Osteocyte (in vitro differentiated cells): ENCODE results near the gene ZBTB4. TPM values are rescaled to one million over a fixed set of nuclear protein-coding genes. Genes with fewer than 3 reads are reported as not detected.
"Not testable (repeated sequence)": the region's sequence is repeated elsewhere in the genome, so short reads cannot be mapped to it uniquely, and the experiment has no call there.

Experiments used
- DNase-seq: peaks from one replicate; pipeline ENCODE4 v3.0.0; 2021; ENCODE audit warnings: mixed read lengths; ENCODE audit not compliant: unreplicated experiment; ENCODE audit errors: extremely low spot score
- H3K27ac Mint-ChIP-seq: one replicate; pipeline ENCODE4 v1.8.0; 2021; ENCODE audit warnings: mild to moderate bottlenecking, mixed read lengths; ENCODE audit not compliant: unreplicated experiment
- H3K27me3 Mint-ChIP-seq: one replicate; pipeline ENCODE4 v1.8.0; 2021; ENCODE audit warnings: mixed read lengths; ENCODE audit not compliant: unreplicated experiment
- H3K36me3 Mint-ChIP-seq: one replicate; pipeline ENCODE4 v1.8.0; 2021; ENCODE audit warnings: mixed read lengths; ENCODE audit not compliant: unreplicated experiment
- H3K4me1 Mint-ChIP-seq: one replicate; pipeline ENCODE4 v1.8.0; 2021; ENCODE audit warnings: mixed read lengths; ENCODE audit not compliant: unreplicated experiment
- H3K4me3 Mint-ChIP-seq: one replicate; pipeline ENCODE4 v1.8.0; 2021; ENCODE audit warnings: mild to moderate bottlenecking, moderate library complexity, mixed read lengths; ENCODE audit not compliant: unreplicated experiment
- H3K9me3 Mint-ChIP-seq: one replicate; pipeline ENCODE4 v1.8.0; 2021; ENCODE audit warnings: mixed read lengths; ENCODE audit not compliant: unreplicated experiment
- CTCF ChIP-seq: fragments of 200-600 bp; sonication (generic); IDR thresholded peaks from 2 replicates; pipeline ENCODE4 v1.5.0; 2021; ENCODE audit warnings: antibody characterized with exemption, mild to moderate bottlenecking, moderate library complexity
- total RNA-seq: library from RNA; stranded (reverse); gene quantifications from 2 replicates; pipeline ENCODE4 v1.2.1, GENCODE V29; 2021

ZBTB4 gene
- total RNA-seq, 1 donor from 2014 or later = 49.7 TPM

GRCh38 chr17:7484067-7484918, 4.9 kb upstream of the ZBTB4 start, which contains the start of gene POLR2A:
POLR2A (plus strand) TSS chr17:7484366.
- Mint-ChIP-seq H3K27me3 (no peaks in the 10 kb centered on the region), H3K9me3 (no peaks in the 10 kb centered on the region), H3K4me1 (peaks cover 66% of the 10 kb centered on the region), H3K27ac (peak within 1 kb of the TSS; percentile 100), H3K4me3 (peak within 1 kb of the TSS; percentile 91), H3K36me3 (peaks cover 9% of the 10 kb centered on the region)
- TF ChIP-seq CTCF = no peak
- peak; percentile 99 for DNase-seq

GRCh38 chr17:7483255-7484066, 4.0 kb upstream of the ZBTB4 start:
- H3K4me1 Mint-ChIP-seq = peaks cover 61% of the 10 kb centered on the region
- TF ChIP-seq CTCF = no peak
- H3K4me3 Mint-ChIP-seq = peak overlapping the region; percentile 91
- H3K27me3 Mint-ChIP-seq = no peaks in the 10 kb centered on the region
- peak; percentile 96 for DNase-seq
- peaks cover 7% of the 10 kb centered on the region for H3K36me3 Mint-ChIP-seq
- H3K9me3 Mint-ChIP-seq = no peaks in the 10 kb centered on the region
- peak overlapping the region; percentile 100 for H3K27ac Mint-ChIP-seq

GRCh38 chr17:7482742-7483088, 3.3 kb upstream of the ZBTB4 start:
- DNase-seq, H3K27me3 Mint-ChIP-seq, H3K9me3 Mint-ChIP-seq, H3K36me3 Mint-ChIP-seq: not testable (repeated sequence)
- Mint-ChIP-seq H3K27ac (peak overlapping the region; percentile 100), H3K4me1 (peaks cover 63% of the 10 kb centered on the region), H3K4me3 (peak overlapping the region; percentile 91)

GRCh38 chr17:7481842-7482741, 2.7 kb upstream of the ZBTB4 start:
- Mint-ChIP-seq H3K4me1 (peaks cover 63% of the 10 kb centered on the region), H3K27ac (peak overlapping the region; percentile 100), H3K4me3 (peak overlapping the region; percentile 91)
- not testable (repeated sequence) for H3K36me3 Mint-ChIP-seq, DNase-seq, H3K9me3 Mint-ChIP-seq, H3K27me3 Mint-ChIP-seq

- H3K36me3 Mint-ChIP-seq, H3K9me3 Mint-ChIP-seq, DNase-seq, H3K27me3 Mint-ChIP-seq: not testable (repeated sequence)
- H3K4me1 Mint-ChIP-seq = peaks cover 63% of the 10 kb centered on the region
- peak within 1 kb of the TSS; percentile 100 for H3K27ac Mint-ChIP-seq
- H3K4me3 Mint-ChIP-seq = peak within 1 kb of the TSS; percentile 84
Observed at GRCh38 chr17:7481275-7481674, 1.8 kb upstream of the ZBTB4 start, which contains the start of gene SLC35G6. SLC35G6 (plus strand) TSS chr17:7481446; CDS start chr17:7481517, 71 bp downstream.

GRCh38 chr17:7480089-7480384, 606 bp upstream of the ZBTB4 start:
- Mint-ChIP-seq H3K4me1 (peaks cover 61% of the 10 kb centered on the region), H3K9me3 (no peaks in the 10 kb centered on the region), H3K27ac (peak overlapping the region; percentile 95), H3K36me3 (peaks cover 4% of the 10 kb centered on the region), H3K4me3 (peak overlapping the region; percentile 84), H3K27me3 (no peaks in the 10 kb centered on the region)
- no peak for DNase-seq
- no peak for TF ChIP-seq CTCF
